Non-pigmented ciliary epithelial cell (primary cell): ENCODE measurements around the gene SWSAP1.

Experiments
- DNase-seq: peaks from one replicate; pipeline ENCODE4 v3.0.0-alpha.2; 2010; ENCODE audit warnings: low read depth

SWSAP1 gene

GRCh38 chr19:11416346-11417052 lies 42.0 kb downstream of the SWSAP1 start:
- no peak for DNase-seq

- no peak for DNase-seq
These were observed 43.7 kb downstream of the SWSAP1 start for GRCh38 chr19:11418094-11418548.

- no peak for DNase-seq
These were observed 44.4 kb downstream of the SWSAP1 start, which contains the start of gene RGL3 for GRCh38 chr19:11418549-11419506. RGL3 (minus strand) TSS chr19:11419314; CDS start chr19:11419278, 36 bp downstream.

GRCh38 chr19:11420429-11421370 lies 46.2 kb downstream of the SWSAP1 start:
- DNase-seq = no peak

GRCh38 chr19:11421371-11422098 lies 47.1 kb downstream of the SWSAP1 start:
- no peak for DNase-seq

- no peak for DNase-seq
These were observed 47.9 kb downstream of the SWSAP1 start for GRCh38 chr19:11422163-11423065.

GRCh38 chr19:11423164-11423790 lies 48.8 kb downstream of the SWSAP1 start:
- DNase-seq = no peak

GRCh38 chr19:11423791-11424181 lies 49.3 kb downstream of the SWSAP1 start:
- DNase-seq = no peak
